GM10847 (cell line): ENCODE results near the gene NR2E1.

ENCODE experiments used
- POLR2A ChIP-seq: IDR thresholded peaks from 2 replicates; pipeline ENCODE4 v1.6.1; 2011; ENCODE audit not compliant: insufficient read length; ENCODE audit errors: extremely low read depth

The NR2E1 gene

DNA sequence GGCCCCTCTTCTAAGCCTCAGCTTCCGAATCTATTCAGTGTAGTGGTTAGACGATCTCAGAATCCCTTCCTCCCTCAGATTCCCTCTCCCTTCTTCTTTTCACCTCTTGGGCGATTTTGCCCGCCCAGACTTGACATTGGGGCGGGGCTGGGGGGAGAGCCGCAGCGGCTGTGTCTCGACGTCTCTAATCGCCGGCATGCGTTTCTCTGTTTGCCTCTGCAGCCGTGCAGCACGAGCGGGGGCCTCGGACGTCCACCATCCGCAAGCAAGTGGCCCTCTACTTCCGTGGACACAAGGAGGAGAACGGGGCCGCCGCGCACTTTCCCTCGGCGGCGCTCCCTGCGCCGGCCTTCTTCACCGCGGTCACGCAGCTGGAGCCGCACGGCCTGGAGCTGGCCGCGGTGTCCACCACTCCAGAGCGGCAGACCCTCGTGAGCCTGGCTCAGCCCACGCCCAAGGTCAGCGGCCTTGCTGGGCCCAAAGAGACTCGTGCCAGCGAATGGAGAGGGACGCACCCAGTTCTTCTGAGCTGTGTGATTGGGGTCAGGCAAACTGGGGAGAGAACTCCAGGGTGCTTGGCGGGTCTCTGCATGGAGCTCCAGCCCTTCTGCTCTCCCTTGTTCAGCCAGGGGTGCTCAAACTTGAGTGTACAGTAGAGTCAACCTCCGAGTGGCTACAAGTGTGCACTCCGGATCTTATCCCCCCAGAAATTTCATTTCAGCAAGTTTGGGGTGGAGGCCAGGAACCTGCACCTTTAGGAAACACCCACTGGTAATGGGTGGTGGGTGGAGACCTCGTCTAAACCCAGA is 10.7 kb downstream of the NR2E1 start:
- TF ChIP-seq POLR2A = no peak

GRCh38 chr6:108179741-108180140 is 13.9 kb downstream of the NR2E1 start:
- no peak for TF ChIP-seq POLR2A

DNA sequence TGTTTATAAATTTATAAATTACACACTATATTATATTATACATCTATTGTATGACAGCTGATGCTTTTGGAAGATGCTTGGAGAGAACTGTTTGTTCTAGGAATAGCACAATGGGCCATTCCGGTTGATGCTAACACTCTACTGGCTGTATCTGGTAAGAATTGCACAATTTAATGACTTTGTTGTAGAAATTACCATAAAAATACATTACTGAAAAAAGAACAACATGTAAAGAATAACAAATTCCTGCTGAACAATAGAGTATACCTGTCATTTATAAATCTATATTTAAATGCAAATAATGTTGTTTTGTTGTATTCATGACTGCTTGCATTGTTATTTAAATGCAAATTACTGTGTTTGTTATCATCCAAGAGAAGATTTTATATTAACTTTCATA is 14.4 kb downstream of the NR2E1 start:
- no peak for TF ChIP-seq POLR2A

- TF ChIP-seq POLR2A = no peak
Observed at GRCh38 chr6:108180776-108181175, 15.0 kb downstream of the NR2E1 start.

DNA sequence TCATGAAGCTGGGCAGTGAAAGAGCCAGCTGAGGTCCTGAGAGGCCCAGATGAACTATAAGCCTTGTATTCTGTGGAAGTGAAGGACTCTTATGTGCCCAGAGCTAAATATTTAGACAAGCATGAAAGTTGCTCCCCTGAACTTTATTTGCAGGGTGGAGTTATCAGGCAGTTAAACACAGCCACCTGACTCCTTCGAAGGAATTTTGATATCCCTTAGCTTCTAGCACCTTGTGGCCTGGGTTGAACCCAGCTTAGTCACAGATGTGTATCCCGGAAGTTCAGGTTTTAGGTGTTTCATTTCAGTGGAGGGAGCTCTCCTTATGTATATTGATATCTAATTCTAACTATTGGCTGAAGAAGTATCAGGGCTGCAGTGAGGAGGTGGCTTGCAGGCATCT is 20.4 kb downstream of the NR2E1 start:
- TF ChIP-seq POLR2A = no peak

GRCh38 chr6:108187519-108187918 is 21.7 kb downstream of the NR2E1 start:
- no peak for TF ChIP-seq POLR2A

GRCh38 chr6:108193131-108193530 is 27.3 kb downstream of the NR2E1 start:
- no peak for TF ChIP-seq POLR2A

- no peak for TF ChIP-seq POLR2A
Observed at GRCh38 chr6:108193835-108194234, 28.0 kb downstream of the NR2E1 start.

DNA sequence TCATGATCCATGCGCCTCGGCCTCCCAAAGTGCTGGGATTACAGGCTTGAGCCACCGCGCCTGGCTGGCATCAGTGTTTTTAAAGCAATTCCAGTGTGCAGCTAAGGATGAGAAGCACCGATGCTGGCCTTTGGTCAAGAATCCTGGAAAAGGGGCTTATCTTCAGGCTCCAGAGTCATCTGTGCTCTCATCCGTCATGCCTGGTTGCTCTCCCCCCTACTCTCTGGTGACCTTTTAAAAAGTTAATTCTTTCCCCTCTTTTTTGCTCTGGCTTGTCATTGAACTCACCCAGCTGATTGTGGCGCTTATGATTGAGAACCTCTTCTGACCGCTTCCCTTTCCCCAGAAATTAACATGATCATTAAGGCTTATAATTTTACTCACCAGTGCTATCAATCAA is 28.7 kb downstream of the NR2E1 start:
- TF ChIP-seq POLR2A = no peak

GRCh38 chr6:108195209-108195608 is 29.4 kb downstream of the NR2E1 start:
- TF ChIP-seq POLR2A = no peak

- no peak for TF ChIP-seq POLR2A
Observed at GRCh38 chr6:108198761-108199498, 33.1 kb downstream of the NR2E1 start.

GRCh38 chr6:108200186-108200585 is 34.4 kb downstream of the NR2E1 start:
- TF ChIP-seq POLR2A = no peak

DNA sequence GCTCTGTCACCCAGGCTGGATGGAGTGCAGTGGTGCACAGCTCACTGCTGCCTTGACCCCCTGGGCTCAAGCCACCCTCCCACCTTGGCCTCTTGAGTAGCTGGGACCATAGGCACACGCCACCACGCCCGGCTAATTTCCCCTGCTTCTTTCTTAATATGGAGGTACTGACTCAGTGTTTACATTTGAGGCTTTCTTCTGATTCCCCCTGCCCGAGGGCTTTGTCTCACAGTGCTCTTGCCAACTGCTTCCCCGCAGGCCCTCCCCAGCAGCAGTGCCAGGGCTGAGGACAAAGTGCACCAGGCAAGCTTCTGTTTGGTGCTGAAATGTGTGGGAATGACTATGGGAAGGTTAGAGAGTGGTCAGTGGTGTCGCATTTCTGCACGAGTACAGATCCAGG is 34.8 kb downstream of the NR2E1 start:
- TF ChIP-seq POLR2A = no peak

- TF ChIP-seq POLR2A = no peak
Observed at GRCh38 chr6:108203189-108204112, 37.6 kb downstream of the NR2E1 start.

GRCh38 chr6:108207013-108207412 is 41.2 kb downstream of the NR2E1 start:
- TF ChIP-seq POLR2A = no peak
